Osteoblast (primary cell): ENCODE measurements around the gene THSD1. TPM values are rescaled to one million over a fixed set of nuclear protein-coding genes. Genes with fewer than 3 reads are reported as not detected.

ENCODE experiments used
- DNase-seq: peaks from one replicate; pipeline ENCODE4 v3.0.0; 2011; ENCODE audit warnings: low spot score, mixed read lengths; ENCODE audit not compliant: insufficient read length; ENCODE audit errors: missing footprints
- H2AFZ ChIP-seq: 2 replicates; pipeline ENCODE4 v1.6.0; 2011; ENCODE audit warnings: mild to moderate bottlenecking, low read length
- H3K27ac ChIP-seq: 2 replicates; pipeline ENCODE4 v1.5.1; 2011; ENCODE audit warnings: mild to moderate bottlenecking, low read depth, low read length, moderate library complexity
- H3K27me3 ChIP-seq: 2 replicates; pipeline ENCODE4 v1.6.0; 2012; ENCODE audit warnings: mild to moderate bottlenecking, control low read depth, inconsistent platforms, low read length, moderate library complexity; ENCODE audit not compliant: insufficient read depth
- H3K36me3 ChIP-seq: 2 replicates; pipeline ENCODE4 v1.5.1; 2011; ENCODE audit warnings: mild to moderate bottlenecking, low read length, control low read depth, moderate library complexity; ENCODE audit not compliant: insufficient read depth
- H3K4me1 ChIP-seq: 2 replicates; pipeline ENCODE4 v1.5.1; 2011; ENCODE audit warnings: mild to moderate bottlenecking, low read length, control low read depth, moderate library complexity; ENCODE audit not compliant: insufficient read depth
- H3K4me2 ChIP-seq: 2 replicates; pipeline ENCODE4 v1.6.0; 2011; ENCODE audit warnings: mild to moderate bottlenecking, low read length; ENCODE audit not compliant: insufficient read depth
- H3K4me3 ChIP-seq: fragments of 200-600 bp; sonication (generic); 3 replicates; pipeline ENCODE4 v1.5.1; 2012; ENCODE audit warnings: mild to moderate bottlenecking, low read length, inconsistent platforms; ENCODE audit not compliant: insufficient read depth
- H3K79me2 ChIP-seq: 2 replicates; pipeline ENCODE4 v1.6.0; 2012; ENCODE audit warnings: mild to moderate bottlenecking, low read length, control low read depth, inconsistent platforms; ENCODE audit not compliant: insufficient read depth
- H3K9me3 ChIP-seq: 2 replicates; pipeline ENCODE4 v1.5.1; 2011; ENCODE audit warnings: low read depth, low read length, control low read depth
- H4K20me1 ChIP-seq: 2 replicates; pipeline ENCODE4 v1.6.0; 2012; ENCODE audit warnings: mild to moderate bottlenecking, low read length, control low read depth; ENCODE audit not compliant: insufficient read depth
- CTCF ChIP-seq: IDR thresholded peaks from 2 replicates; pipeline ENCODE4 v1.5.1; 2011; ENCODE audit warnings: mild to moderate bottlenecking, low read depth, low read length, moderate library complexity; ENCODE audit errors: extremely low read depth
- total RNA-seq: library from RNA; depleted of rRNA; stranded (reverse); fragments of >200 nt; gene quantifications from 2 replicates; pipeline ENCODE4 v1.2.3, GENCODE V29; 2012

Gene THSD1
- total RNA-seq, 1 donor, result 14.1 TPM

GRCh38 chr13:52348983-52349780 is 56.8 kb downstream of the THSD1 start:
- H3K4me2 ChIP-seq, result peak overlapping the region; percentile 45

DNA sequence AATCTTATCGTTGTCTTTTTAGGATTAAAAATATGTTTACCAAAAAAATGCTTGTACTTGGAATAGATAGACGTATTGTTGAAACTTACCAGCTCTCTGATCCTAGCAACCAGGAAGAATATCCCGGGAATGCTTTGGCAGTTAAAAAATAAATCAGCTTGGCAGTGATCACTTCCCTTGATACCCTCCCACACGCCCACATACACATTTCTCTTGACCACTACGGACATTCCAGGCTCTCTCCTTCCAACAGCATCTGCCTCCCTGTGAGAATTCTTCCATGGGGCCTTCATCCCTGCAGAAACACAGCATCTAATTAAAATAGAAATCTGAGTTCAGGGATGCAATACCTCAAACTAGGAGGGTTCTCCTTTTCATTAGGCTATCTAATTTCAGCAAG is 57.9 kb downstream of the THSD1 start:
- TF ChIP-seq CTCF, result no peak
- Histone ChIP-seq H3K4me3 (no peak overlapping the region), H3K4me1 (peaks cover 57% of the 10 kb centered on the region), H2AFZ (no peak overlapping the region), H3K79me2 (no peaks in the 10 kb centered on the region), H3K27me3 (no peaks in the 10 kb centered on the region), H3K4me2 (peak overlapping the region; percentile 45), H4K20me1 (no peaks in the 10 kb centered on the region), H3K36me3 (no peaks in the 10 kb centered on the region), H3K9me3 (no peaks in the 10 kb centered on the region), H3K27ac (peak overlapping the region; percentile 96)
- peak; percentile 88 for DNase-seq

More at GRCh38 chr13:52348983-52349780, 56.8 kb downstream of the THSD1 start:
- peak; percentile 89 for DNase-seq
- H3K36me3 ChIP-seq, result no peaks in the 10 kb centered on the region
- no peaks in the 10 kb centered on the region for H4K20me1 ChIP-seq
- H3K27ac ChIP-seq, result peak overlapping the region; percentile 96
- H2AFZ ChIP-seq, result no peak overlapping the region
- H3K27me3 ChIP-seq, result no peaks in the 10 kb centered on the region
- no peaks in the 10 kb centered on the region for H3K79me2 ChIP-seq
- no peak overlapping the region for H3K4me3 ChIP-seq
- no peak for TF ChIP-seq CTCF
- H3K9me3 ChIP-seq, result no peaks in the 10 kb centered on the region
- peaks cover 64% of the 10 kb centered on the region for H3K4me1 ChIP-seq

- H3K27me3 ChIP-seq, result no peaks in the 10 kb centered on the region
- TF ChIP-seq CTCF, result no peak
- peak overlapping the region; percentile 25 for H2AFZ ChIP-seq
- H3K36me3 ChIP-seq, result no peaks in the 10 kb centered on the region
- H3K4me3 ChIP-seq, result no peak overlapping the region
- no peak for DNase-seq
- no peaks in the 10 kb centered on the region for H4K20me1 ChIP-seq
- H3K27ac ChIP-seq, result peak overlapping the region; percentile 37
- H3K9me3 ChIP-seq, result no peaks in the 10 kb centered on the region
- H3K79me2 ChIP-seq, result no peaks in the 10 kb centered on the region
- H3K4me2 ChIP-seq, result peak overlapping the region; percentile 30
- H3K4me1 ChIP-seq, result peaks cover 51% of the 10 kb centered on the region
Measured at GRCh38 chr13:52345631-52346251, 60.2 kb downstream of the THSD1 start.

GRCh38 chr13:52345048-52345447 is 60.9 kb downstream of the THSD1 start:
- no peak for TF ChIP-seq CTCF
- peak; percentile 68 for DNase-seq
- Histone ChIP-seq H4K20me1 (no peaks in the 10 kb centered on the region), H3K4me3 (no peak overlapping the region), H3K79me2 (no peaks in the 10 kb centered on the region), H3K27ac (peak overlapping the region; percentile 25), H3K4me2 (peak overlapping the region; percentile 30), H3K9me3 (no peaks in the 10 kb centered on the region), H2AFZ (peak overlapping the region; percentile 23), H3K4me1 (peaks cover 51% of the 10 kb centered on the region), H3K27me3 (no peaks in the 10 kb centered on the region), H3K36me3 (no peaks in the 10 kb centered on the region)
